SK-N-MC (cell line): ENCODE data around the gene EHBP1.

Experiments used
- FOXP2 ChIP-seq: optimal IDR thresholded peaks from 2 replicates; pipeline ENCODE3; 2011; ENCODE audit warnings: mild to moderate bottlenecking, moderate library complexity; ENCODE audit not compliant: insufficient read depth; ENCODE audit errors: extremely low read length, control extremely low read depth
- POLR2AphosphoS5 ChIP-seq: IDR thresholded peaks from 2 replicates; pipeline ENCODE4 v1.6.1; 2012; ENCODE audit warnings: mild to moderate bottlenecking, low read depth, low read length, borderline replicate concordance

DNA sequence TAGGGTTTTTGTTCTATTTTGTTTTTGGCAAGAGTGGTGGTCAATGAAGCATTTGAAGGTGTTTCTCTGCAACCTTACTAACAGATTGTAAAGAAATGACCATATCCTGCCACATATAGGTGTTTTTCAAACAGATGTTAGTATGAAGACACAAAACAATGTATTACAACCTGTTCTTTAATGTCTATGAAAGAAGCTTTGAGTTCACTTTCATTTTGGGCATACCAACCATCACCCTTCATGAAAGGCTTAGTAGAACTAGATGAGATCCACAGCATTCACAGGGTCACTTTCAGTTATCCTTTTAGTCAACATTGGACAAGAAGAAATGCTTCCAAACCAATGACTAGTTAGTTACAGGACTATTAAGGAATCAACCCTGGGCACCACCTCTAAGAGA is 95.1 kb downstream of the EHBP1 start:
- TF ChIP-seq POLR2AphosphoS5 (no peak), FOXP2 (no peak)
